Activated B cell treated with CpG ODN at 0.5 μM for 24 hours (primary cell): ENCODE data around the gene CPT1A. TPM values are rescaled to one million over a fixed set of nuclear protein-coding genes. Genes with fewer than 3 reads are reported as not detected.

Experiments
- ATAC-seq: fragments of 200-7000 bp; cut with Tn5 transposase; one replicate; pipeline ENCODE4 v1.10.0; 2021; ENCODE audit warnings: low read depth, mild to moderate bottlenecking, moderate library complexity
- CTCF ChIA-PET: fragments of 350-600 bp; sonication (Branson Sonifier 250); formaldehyde crosslinking; loops from one replicate; lab custom pipeline; 2021; ENCODE audit warnings: antibody characterized with exemption; lab: Charles Lee
- POLR2A ChIA-PET: fragments of 350-600 bp; sonication (Branson Sonifier 250); formaldehyde crosslinking; loops from one replicate; lab custom pipeline; 2021; ENCODE audit warnings: antibody characterized with exemption; lab: Charles Lee
- DNase-seq: peaks from one replicate; pipeline ENCODE4 v3.0.0; 2022
- H3K27ac Mint-ChIP-seq: one replicate; pipeline ENCODE4 v1.8.0; 2020; ENCODE audit warnings: mixed read lengths
- H3K27me3 Mint-ChIP-seq: one replicate; pipeline ENCODE4 v1.8.0; 2021; ENCODE audit warnings: mixed read lengths
- H3K36me3 Mint-ChIP-seq: one replicate; pipeline ENCODE4 v1.8.0; 2021; ENCODE audit warnings: low read depth, mixed read lengths
- H3K4me1 Mint-ChIP-seq: one replicate; pipeline ENCODE4 v1.8.0; 2021; ENCODE audit warnings: mixed read lengths
- H3K4me3 Mint-ChIP-seq: one replicate; pipeline ENCODE4 v1.8.0; 2020; ENCODE audit warnings: mild to moderate bottlenecking, mixed read lengths
- H3K9me3 Mint-ChIP-seq: one replicate; pipeline ENCODE4 v1.8.0; 2020; ENCODE audit warnings: mixed read lengths
- intact Hi-C: fragments of 100-400 bp; cut with micrococcal nuclease; formaldehyde crosslinking; loops from one replicate; pipeline ENCODE4 v1.15.1; 2024
- total RNA-seq: library from RNA; stranded (reverse); gene quantifications from 2 replicates; pipeline ENCODE4 v1.2.3, GENCODE V29; 2022
- TF ChIP-seq, protein P1 (sequence below): fragments of 200-600 bp; IDR thresholded peaks from one replicate; pipeline ENCODE4 v1.8.0; 2022; ENCODE audit warnings: antibody characterized with exemption, mild to moderate bottlenecking

Gene CPT1A
- total RNA-seq, 1 donor from 2014 or later, result 17.2 TPM

DNA sequence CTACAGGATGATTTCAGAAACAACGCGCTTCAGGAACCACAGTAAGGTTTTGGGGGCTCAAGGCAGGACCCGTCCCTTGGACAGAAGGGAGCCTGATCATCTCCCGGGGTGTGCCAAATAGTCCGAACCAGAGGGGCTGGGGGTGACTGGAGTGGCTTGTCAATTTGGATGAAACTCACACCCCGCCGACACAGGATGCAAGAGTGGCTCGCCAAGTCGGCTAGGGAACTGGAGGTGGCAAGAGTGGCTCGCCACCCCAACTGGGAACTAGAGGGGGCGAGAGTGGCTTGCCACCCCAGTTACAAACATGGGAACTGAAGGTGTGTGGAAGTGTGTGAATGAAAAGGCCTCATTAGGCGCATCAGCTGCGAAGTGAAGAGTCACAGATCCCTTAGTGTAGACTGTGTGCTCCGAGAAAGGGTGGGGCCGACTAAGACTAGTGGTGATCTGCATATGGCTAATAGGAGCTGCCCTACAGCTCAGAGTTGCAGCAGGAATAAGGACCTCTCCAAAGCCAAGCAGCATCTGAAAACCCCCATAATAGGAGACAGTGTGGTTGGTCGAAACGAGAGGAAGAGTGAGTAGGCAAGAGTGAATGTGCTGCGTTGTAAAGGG is 26.6 kb upstream of the CPT1A start:
- DNase-seq, result no peak
- peaks cover 25% of the 10 kb centered on the region for H3K27me3 Mint-ChIP-seq
- H3K4me1 Mint-ChIP-seq, result peaks cover 16% of the 10 kb centered on the region
- CTCF ChIA-PET, result no interaction called here
- TF ChIP-seq, protein P1, sequence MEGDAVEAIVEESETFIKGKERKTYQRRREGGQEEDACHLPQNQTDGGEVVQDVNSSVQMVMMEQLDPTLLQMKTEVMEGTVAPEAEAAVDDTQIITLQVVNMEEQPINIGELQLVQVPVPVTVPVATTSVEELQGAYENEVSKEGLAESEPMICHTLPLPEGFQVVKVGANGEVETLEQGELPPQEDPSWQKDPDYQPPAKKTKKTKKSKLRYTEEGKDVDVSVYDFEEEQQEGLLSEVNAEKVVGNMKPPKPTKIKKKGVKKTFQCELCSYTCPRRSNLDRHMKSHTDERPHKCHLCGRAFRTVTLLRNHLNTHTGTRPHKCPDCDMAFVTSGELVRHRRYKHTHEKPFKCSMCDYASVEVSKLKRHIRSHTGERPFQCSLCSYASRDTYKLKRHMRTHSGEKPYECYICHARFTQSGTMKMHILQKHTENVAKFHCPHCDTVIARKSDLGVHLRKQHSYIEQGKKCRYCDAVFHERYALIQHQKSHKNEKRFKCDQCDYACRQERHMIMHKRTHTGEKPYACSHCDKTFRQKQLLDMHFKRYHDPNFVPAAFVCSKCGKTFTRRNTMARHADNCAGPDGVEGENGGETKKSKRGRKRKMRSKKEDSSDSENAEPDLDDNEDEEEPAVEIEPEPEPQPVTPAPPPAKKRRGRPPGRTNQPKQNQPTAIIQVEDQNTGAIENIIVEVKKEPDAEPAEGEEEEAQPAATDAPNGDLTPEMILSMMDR, result no peak
- POLR2A ChIA-PET, result no interaction called here
- intact Hi-C loops, result no loop called here
- H3K4me3 Mint-ChIP-seq, result no peak overlapping the region
- H3K27ac Mint-ChIP-seq, result no peak overlapping the region
- no peak for ATAC-seq
- peaks cover 3% of the 10 kb centered on the region for H3K9me3 Mint-ChIP-seq
- no peaks in the 10 kb centered on the region for H3K36me3 Mint-ChIP-seq

DNA sequence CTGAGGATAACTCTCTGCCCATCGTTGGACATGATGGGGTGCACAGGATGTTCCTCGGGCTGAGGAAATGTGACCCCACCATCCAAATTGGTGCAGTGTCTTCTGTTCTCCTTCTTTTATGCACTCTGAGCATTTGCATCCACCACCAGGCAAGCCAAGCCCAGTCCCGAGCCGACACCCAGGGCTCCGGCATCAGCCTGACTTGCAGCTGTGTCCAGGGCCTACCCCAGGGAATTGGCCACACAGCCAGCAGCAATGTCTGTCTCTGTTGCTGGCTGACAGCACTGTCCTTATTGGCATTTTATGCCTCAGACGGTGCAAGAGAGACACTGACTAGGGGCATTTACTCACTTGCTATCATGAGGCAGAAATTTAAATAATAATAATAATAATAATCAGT is 25.4 kb upstream of the CPT1A start:
- intact Hi-C loops, result no loop called here
- POLR2A ChIA-PET, result interaction anchor here (0.7 kb wide), 1 partner anchor 28 kb away, joined by 3 read pairs; no protein-coding TSS in a partner anchor
- ATAC-seq (no peak), DNase-seq (no peak)
- no peak overlapping the region for H3K4me3 Mint-ChIP-seq
- peaks cover 16% of the 10 kb centered on the region for H3K4me1 Mint-ChIP-seq
- H3K27ac Mint-ChIP-seq, result no peak overlapping the region
- CTCF ChIA-PET, result no interaction called here
- H3K9me3 Mint-ChIP-seq, result peaks cover 6% of the 10 kb centered on the region
- H3K36me3 Mint-ChIP-seq, result no peaks in the 10 kb centered on the region
- TF ChIP-seq, protein P1, result no peak
- peaks cover 23% of the 10 kb centered on the region for H3K27me3 Mint-ChIP-seq

DNA sequence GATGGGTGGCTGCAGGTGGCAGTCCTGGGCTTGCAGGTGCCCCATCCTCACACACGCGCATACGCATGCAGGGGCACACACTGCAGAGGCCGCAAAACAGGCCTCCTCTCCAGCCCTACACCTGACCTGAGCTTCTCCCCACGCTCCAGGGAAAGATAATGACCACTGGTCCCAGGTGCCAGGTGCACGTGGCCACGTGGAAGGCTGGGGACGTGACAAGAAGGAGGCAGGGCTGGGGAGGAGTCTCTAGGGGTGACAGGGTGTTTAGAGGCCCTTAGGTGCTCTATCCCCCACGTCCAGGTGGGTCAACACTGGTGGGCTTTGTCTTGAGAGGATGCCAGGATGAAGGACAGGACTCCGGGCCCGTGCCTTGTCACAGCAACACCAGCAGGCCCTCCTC is 23.5 kb upstream of the CPT1A start:
- TF ChIP-seq, protein P1, result no peak
- H3K9me3 Mint-ChIP-seq, result peaks cover 6% of the 10 kb centered on the region
- ATAC-seq, result no peak
- H3K27ac Mint-ChIP-seq, result no peak overlapping the region
- ChIA-PET CTCF (interaction anchor here (1.5 kb wide), 1 partner anchor 21 kb away, joined by 5 read pairs; no protein-coding TSS in a partner anchor), POLR2A (no interaction called here)
- H3K4me3 Mint-ChIP-seq, result no peak overlapping the region
- intact Hi-C loops, result no loop called here
- H3K27me3 Mint-ChIP-seq, result peaks cover 10% of the 10 kb centered on the region
- no peaks in the 10 kb centered on the region for H3K36me3 Mint-ChIP-seq
- peaks cover 12% of the 10 kb centered on the region for H3K4me1 Mint-ChIP-seq
- DNase-seq, result no peak

DNA sequence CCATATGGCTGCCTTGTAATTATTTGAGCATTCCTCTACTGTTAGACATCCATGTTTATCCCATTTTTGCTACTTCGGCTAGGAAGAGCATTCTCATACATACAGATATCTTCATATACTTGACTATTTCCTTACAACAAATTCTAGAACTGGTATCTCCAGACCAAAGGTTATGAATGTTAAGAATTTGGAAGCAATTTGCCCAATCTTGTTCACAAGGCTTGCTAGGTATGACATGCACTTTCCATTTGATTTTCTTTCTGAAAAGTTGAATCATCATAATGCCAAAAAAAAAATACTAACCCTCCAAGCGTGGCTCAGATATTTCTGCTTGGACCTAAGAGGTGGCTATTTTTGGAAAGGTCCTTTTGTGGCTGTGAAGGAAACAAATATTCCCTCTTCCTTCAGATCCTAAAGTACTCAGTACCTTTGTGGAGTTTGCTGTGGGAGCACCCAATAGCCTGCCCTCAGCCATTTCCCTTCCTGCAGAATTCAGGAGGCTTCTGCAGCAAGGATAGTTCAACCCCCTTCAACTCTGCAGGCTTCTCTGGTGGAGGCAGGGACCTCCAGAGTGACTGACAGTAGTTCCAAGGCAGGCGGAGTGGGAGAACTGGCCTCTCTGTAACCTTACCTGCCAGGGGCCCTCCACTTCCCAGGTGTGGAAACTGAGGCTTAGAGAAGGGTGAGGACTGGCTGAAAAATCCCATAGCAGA is 22.0 kb upstream of the CPT1A start:
- H3K4me3 Mint-ChIP-seq, result no peak overlapping the region
- CTCF ChIA-PET, result interaction anchor here (1.5 kb wide), 1 partner anchor 20 kb away, joined by 5 read pairs; no protein-coding TSS in a partner anchor
- peaks cover 3% of the 10 kb centered on the region for H3K4me1 Mint-ChIP-seq

DNA sequence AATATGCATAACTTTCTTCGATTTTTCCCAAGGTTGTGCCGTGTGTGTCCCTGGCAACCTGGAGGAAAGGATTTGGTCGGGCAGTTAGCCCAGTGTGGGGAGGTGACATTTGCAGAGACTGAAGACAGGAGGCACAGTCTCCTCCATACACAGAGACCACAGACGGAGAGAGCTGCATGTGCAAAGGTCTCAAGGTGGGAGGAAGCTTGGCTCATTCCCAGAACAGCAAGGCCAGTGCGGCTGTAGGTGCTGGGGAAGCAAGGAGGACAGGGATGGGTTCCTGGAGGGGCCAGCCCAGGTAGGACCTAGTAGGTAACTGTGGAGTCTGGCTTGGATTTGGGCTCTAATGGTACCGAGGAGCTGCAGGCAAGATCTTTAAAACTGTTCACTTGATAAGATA is 20.7 kb upstream of the CPT1A start:
- Mint-ChIP-seq H3K9me3 (peaks cover 10% of the 10 kb centered on the region), H3K27ac (no peak overlapping the region), H3K27me3 (no peaks in the 10 kb centered on the region), H3K4me3 (no peak overlapping the region), H3K36me3 (no peaks in the 10 kb centered on the region), H3K4me1 (no peaks in the 10 kb centered on the region)
- intact Hi-C loops, result no loop called here
- ATAC-seq, result no peak
- ChIA-PET POLR2A (no interaction called here), CTCF (no interaction called here)
- TF ChIP-seq, protein P1, result no peak
- no peak for DNase-seq

More for the DNA sequence above, 22.0 kb upstream of the CPT1A start:
- no peak overlapping the region for H3K27ac Mint-ChIP-seq
- no peaks in the 10 kb centered on the region for H3K36me3 Mint-ChIP-seq
- ATAC-seq, result no peak
- intact Hi-C loops, result no loop called here
- no peak for DNase-seq
- peaks cover 10% of the 10 kb centered on the region for H3K9me3 Mint-ChIP-seq
- peaks cover 3% of the 10 kb centered on the region for H3K27me3 Mint-ChIP-seq
- POLR2A ChIA-PET, result no interaction called here
- TF ChIP-seq, protein P1, result no peak
